Superior temporal gyrus (tissue), 1 donor: ENCODE results near the gene NEK4.
A peak's percentile ranks its signal among the peaks of the same experiment; 100 is the strongest.

Source experiments
- DNase-seq: peaks from one replicate; pipeline ENCODE4 v3.0.0-alpha.2; 2016; ENCODE audit errors: extremely low spot score

The NEK4 gene

GRCh38 chr3:52770496-52771333 lies at the start of gene NEK4:
NEK4 (minus strand) TSS chr3:52770940; CDS start chr3:52770746, 194 bp downstream.
- DNase-seq = peak; percentile 94

GRCh38 chr3:52819936-52820335 lies 49.2 kb upstream of the NEK4 start:
- no peak for DNase-seq

GRCh38 chr3:52817860-52818259 lies 47.1 kb upstream of the NEK4 start:
- no peak for DNase-seq

GRCh38 chr3:52817221-52817620 lies 46.5 kb upstream of the NEK4 start:
- no peak for DNase-seq

- no peak for DNase-seq
Observed at GRCh38 chr3:52816654-52817053, 45.9 kb upstream of the NEK4 start.

- no peak for DNase-seq
Observed at GRCh38 chr3:52816199-52816598, 45.5 kb upstream of the NEK4 start.

GRCh38 chr3:52813810-52814209 lies 43.1 kb upstream of the NEK4 start:
- no peak for DNase-seq

GRCh38 chr3:52811452-52812011 lies 40.8 kb upstream of the NEK4 start:
- DNase-seq = no peak

GRCh38 chr3:52810923-52811322 lies 40.2 kb upstream of the NEK4 start:
- DNase-seq = no peak

GRCh38 chr3:52809662-52810377 lies 39.1 kb upstream of the NEK4 start:
- no peak for DNase-seq

GRCh38 chr3:52809149-52809548 lies 38.4 kb upstream of the NEK4 start:
- DNase-seq = no peak

- DNase-seq = no peak
Observed at GRCh38 chr3:52805270-52806039, 34.7 kb upstream of the NEK4 start.

- DNase-seq = no peak
Observed at GRCh38 chr3:52801839-52802238, 31.1 kb upstream of the NEK4 start.

- no peak for DNase-seq
Observed at GRCh38 chr3:52800079-52800478, 29.3 kb upstream of the NEK4 start.

GRCh38 chr3:52798978-52799476 lies 28.3 kb upstream of the NEK4 start:
- DNase-seq = no peak

- DNase-seq = no peak
Observed at GRCh38 chr3:52798376-52798977, 27.7 kb upstream of the NEK4 start.

GRCh38 chr3:52796411-52796810 lies 25.7 kb upstream of the NEK4 start:
- DNase-seq = no peak

GRCh38 chr3:52795298-52795900 lies 24.7 kb upstream of the NEK4 start:
- no peak for DNase-seq

GRCh38 chr3:52794612-52795099 lies 23.9 kb upstream of the NEK4 start, which contains the start of gene ITIH3:
ITIH3 (plus strand) TSS chr3:52794796; CDS start chr3:52794804, 8 bp downstream.
- DNase-seq = no peak

- no peak for DNase-seq
Observed at GRCh38 chr3:52793702-52794611, 23.2 kb upstream of the NEK4 start.
